Measurements from ENCODE around the gene RDH11.

DNA sequence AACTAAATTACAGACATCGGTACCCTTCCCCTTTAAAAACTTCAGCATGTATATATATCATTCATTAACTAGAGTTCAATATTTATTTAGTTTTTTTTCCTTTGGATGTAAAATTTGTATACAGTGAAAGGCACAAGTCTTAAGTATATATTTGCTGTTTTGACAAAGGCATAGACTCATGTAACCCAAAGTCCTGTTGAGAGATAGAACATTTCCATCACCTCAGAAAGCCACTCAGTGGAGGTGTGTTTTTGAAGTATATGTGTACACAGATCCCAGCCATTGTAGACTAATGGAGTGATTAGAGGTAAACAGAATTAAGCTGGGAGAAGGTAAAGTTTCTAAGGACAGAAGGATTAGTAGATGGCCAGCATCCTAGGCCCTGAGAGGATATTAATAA, 21.5 kb upstream of the RDH11 start:
- TF ChIP-seq LEF1 (IDR thresholded peaks at IDR 0.05; ENCODE audit: borderline replicate concordance): no peak
- no peak for TF ChIP-seq FOXM1 (IDR thresholded peaks at IDR 0.05; ENCODE audit: borderline replicate concordance)
- TF ChIP-seq FOXK2 (IDR thresholded peaks at IDR 0.05): no peak
- TF ChIP-seq SUZ12 (IDR thresholded peaks at IDR 0.05): no peak
- TF ChIP-seq FOXA1 (IDR thresholded peaks at IDR 0.05): no peak
- no peak for TF ChIP-seq L3MBTL2 (conservative IDR thresholded peaks at IDR 0.05)
- no peak for TF ChIP-seq TARDBP (IDR thresholded peaks at IDR 0.05)
- TF ChIP-seq NFRKB (IDR thresholded peaks at IDR 0.05): no peak
